GM06990 (cell line): ENCODE measurements around the gene USHBP1.

Experiments used
- DNase-seq: peaks from one replicate; pipeline ENCODE4 v3.0.0-alpha.2; 2011; ENCODE audit not compliant: insufficient read length; ENCODE audit errors: extremely low read depth
- H3K27me3 ChIP-seq: replicated peaks from 2 replicates; pipeline ENCODE4 v1.6.0; 2011; ENCODE audit warnings: low read length; ENCODE audit not compliant: control insufficient read depth, insufficient read depth
- H3K36me3 ChIP-seq: 2 replicates; pipeline ENCODE4 v1.5.1; 2011; ENCODE audit warnings: low read length; ENCODE audit not compliant: control insufficient read depth, insufficient read depth
- H3K4me3 ChIP-seq: replicated peaks from 2 replicates; pipeline ENCODE4 v1.5.1; 2011; ENCODE audit warnings: low read depth, mild to moderate bottlenecking, control low read depth, low read length
- CTCF ChIP-seq: IDR thresholded peaks from 2 replicates; pipeline ENCODE4 v1.5.1; 2011; ENCODE audit warnings: low read length, control low read depth, mild to moderate bottlenecking, inconsistent platforms; ENCODE audit not compliant: insufficient read depth, poor library complexity, severe bottlenecking

Gene USHBP1

GRCh38 chr19:17240826-17241399 is 23.6 kb downstream of the USHBP1 start:
- H3K36me3 ChIP-seq: no peaks in the 10 kb centered on the region
- DNase-seq: no peak
- no peak for TF ChIP-seq CTCF
- no peak overlapping the region for H3K4me3 ChIP-seq
- no peaks in the 10 kb centered on the region for H3K27me3 ChIP-seq

- TF ChIP-seq CTCF: no peak
- Histone ChIP-seq H3K27me3 (no peaks in the 10 kb centered on the region), H3K36me3 (no peaks in the 10 kb centered on the region), H3K4me3 (no peak overlapping the region)
- DNase-seq: no peak
Observed at GRCh38 chr19:17240062-17240752, 24.3 kb downstream of the USHBP1 start.

- no peak for TF ChIP-seq CTCF
- no peaks in the 10 kb centered on the region for H3K36me3 ChIP-seq
- H3K27me3 ChIP-seq: no peaks in the 10 kb centered on the region
- H3K4me3 ChIP-seq: no peak overlapping the region
- no peak for DNase-seq
Observed at GRCh38 chr19:17237747-17238706, 26.5 kb downstream of the USHBP1 start.

- Histone ChIP-seq H3K4me3 (no peak overlapping the region), H3K27me3 (no peaks in the 10 kb centered on the region), H3K36me3 (no peaks in the 10 kb centered on the region; the same call in 1 of the 2 replicates)
- TF ChIP-seq CTCF: no peak
- no peak for DNase-seq
Observed at GRCh38 chr19:17236811-17237543, 27.6 kb downstream of the USHBP1 start.

- DNase-seq: no peak
- no peaks in the 10 kb centered on the region; the same call in 1 of the 2 replicates for H3K36me3 ChIP-seq
Observed at GRCh38 chr19:17235971-17236777, 28.4 kb downstream of the USHBP1 start.

More at GRCh38 chr19:17235971-17236777, 28.4 kb downstream of the USHBP1 start:
- no peak for TF ChIP-seq CTCF
- H3K27me3 ChIP-seq: no peaks in the 10 kb centered on the region
- H3K4me3 ChIP-seq: peak overlapping the region; percentile 68
